PC-3 (cell line): Measurements from ENCODE around the gene COL27A1.

Experiments used
- CTCF ChIP-seq: fragments of 300-600 bp; sonication (generic); conservative IDR thresholded peaks from 2 replicates; pipeline ENCODE4 v1.5.1; 2017; ENCODE audit warnings: antibody characterized with exemption, low read depth, mild to moderate bottlenecking, low read length
- EZH2phosphoT487 ChIP-seq: fragments of 300-600 bp; sonication (generic); IDR thresholded peaks from 2 replicates; pipeline ENCODE4 v1.6.1; 2018; ENCODE audit warnings: mild to moderate bottlenecking, antibody characterized with exemption, low read length, borderline replicate concordance

- TF ChIP-seq CTCF (no peak), EZH2phosphoT487 (no peak)
Measured at GRCh38 chr9:114157516-114158176, 2.3 kb downstream of the COL27A1 start.
